ENCODE results near the gene RNASE13. TPM values are rescaled to one million over a fixed set of nuclear protein-coding genes. Genes with fewer than 3 reads are reported as not detected.

RNASE13 gene
- total and polyA plus RNA-seq, 2 experiments from 2014 or later, result not detected

DNA sequence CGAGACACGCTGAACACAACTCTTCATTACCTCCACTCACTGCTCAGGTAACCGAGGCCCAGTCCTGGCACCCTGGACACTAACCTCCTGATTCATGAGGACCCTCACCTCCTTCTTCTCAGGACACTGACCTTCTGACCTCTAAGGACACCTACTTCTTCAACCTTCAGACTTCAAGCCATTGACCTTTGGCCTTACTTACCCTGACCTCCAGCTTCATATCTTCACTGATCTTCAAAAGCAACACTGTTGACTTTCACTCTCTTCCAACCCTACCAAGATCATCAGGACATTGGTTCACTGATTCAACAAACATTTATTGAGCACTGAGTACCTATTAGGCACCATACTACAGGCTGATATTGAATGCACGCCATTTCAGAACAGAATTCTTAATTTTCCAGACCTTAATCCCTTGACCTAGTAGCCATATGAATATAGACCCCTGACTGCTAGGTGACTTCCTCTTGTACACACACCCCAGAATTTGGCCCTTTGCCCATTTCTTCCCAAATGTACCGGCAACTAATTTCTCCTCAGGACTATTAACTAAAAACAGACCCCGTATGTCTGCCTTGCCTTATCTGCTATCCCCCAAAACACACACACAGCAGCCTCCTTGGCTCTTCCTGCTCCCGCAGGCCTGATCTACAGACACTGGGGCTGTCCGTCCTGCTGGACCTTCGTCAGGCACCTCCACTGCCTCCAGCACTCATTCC, 41.3 kb upstream of the RNASE13 start (continued):
- TF ChIP-seq, protein P1, sequence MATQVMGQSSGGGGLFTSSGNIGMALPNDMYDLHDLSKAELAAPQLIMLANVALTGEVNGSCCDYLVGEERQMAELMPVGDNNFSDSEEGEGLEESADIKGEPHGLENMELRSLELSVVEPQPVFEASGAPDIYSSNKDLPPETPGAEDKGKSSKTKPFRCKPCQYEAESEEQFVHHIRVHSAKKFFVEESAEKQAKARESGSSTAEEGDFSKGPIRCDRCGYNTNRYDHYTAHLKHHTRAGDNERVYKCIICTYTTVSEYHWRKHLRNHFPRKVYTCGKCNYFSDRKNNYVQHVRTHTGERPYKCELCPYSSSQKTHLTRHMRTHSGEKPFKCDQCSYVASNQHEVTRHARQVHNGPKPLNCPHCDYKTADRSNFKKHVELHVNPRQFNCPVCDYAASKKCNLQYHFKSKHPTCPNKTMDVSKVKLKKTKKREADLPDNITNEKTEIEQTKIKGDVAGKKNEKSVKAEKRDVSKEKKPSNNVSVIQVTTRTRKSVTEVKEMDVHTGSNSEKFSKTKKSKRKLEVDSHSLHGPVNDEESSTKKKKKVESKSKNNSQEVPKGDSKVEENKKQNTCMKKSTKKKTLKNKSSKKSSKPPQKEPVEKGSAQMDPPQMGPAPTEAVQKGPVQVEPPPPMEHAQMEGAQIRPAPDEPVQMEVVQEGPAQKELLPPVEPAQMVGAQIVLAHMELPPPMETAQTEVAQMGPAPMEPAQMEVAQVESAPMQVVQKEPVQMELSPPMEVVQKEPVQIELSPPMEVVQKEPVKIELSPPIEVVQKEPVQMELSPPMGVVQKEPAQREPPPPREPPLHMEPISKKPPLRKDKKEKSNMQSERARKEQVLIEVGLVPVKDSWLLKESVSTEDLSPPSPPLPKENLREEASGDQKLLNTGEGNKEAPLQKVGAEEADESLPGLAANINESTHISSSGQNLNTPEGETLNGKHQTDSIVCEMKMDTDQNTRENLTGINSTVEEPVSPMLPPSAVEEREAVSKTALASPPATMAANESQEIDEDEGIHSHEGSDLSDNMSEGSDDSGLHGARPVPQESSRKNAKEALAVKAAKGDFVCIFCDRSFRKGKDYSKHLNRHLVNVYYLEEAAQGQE (IDR thresholded peaks at IDR 0.05; ENCODE audit: unreplicated experiment), result no peak

DNA sequence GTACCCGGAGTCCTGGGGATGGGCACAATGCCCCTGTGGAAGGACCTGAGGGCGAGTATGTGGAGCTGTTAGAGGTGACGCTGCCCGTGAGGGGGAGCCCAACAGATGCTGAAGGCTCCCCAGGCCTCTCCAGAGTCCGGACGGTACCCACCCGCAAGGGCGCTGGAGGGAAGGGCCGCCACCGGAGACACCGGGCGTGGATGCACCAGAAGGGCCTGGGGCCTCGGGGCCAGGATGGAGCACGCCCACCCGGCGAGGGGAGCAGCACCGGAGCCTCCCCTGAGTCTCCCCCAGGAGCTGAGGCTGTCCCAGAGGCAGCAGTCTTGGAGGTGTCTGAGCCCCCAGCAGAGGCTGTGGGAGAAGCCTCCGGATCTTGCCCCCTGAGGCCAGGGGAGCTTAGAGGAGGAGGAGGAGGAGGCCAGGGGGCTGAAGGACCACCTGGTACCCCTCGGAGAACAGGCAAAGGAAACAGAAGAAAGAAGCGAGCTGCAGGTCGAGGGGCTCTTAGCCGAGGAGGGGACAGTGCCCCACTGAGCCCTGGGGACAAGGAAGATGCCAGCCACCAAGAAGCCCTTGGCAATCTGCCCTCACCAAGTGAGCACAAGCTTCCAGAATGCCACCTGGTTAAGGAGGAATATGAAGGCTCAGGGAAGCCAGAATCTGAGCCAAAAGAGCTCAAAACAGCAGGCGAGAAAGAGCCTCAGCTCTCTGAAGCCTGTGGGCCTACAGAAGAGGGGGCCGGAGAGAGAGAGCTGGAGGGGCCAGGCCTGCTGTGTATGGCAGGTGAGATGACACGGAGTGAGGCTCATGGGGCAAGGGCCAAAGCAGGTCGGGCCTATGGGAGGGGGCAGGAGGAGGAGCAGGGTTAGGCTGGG, 40.0 kb upstream of the RNASE13 start:
- H3K27me3 Mint-ChIP-seq (ENCODE audit: insufficient read depth, low read depth, poor library complexity), result peaks cover 15% of the 10 kb centered on the region
- Histone ChIP-seq H3F3A (replicated peaks; ENCODE audit: low read depth) (peaks cover 10% of the 10 kb centered on the region), H3K36me3 (ENCODE audit: insufficient read depth) (peaks cover 12% of the 10 kb centered on the region; the same call in 1 of the 2 replicates), H4K20me1 (replicated peaks; ENCODE audit: insufficient read depth) (peaks cover 3% of the 10 kb centered on the region; the same call in 1 of the 2 replicates), H3K9me2 (ENCODE audit: insufficient read depth) (no peaks in the 10 kb centered on the region), H3K27ac (ENCODE audit: low read depth) (no peak overlapping the region), H3K79me2 (replicated peaks; ENCODE audit: insufficient read depth) (peaks cover 6% of the 10 kb centered on the region), H3K4me1 (ENCODE audit: insufficient read depth) (peaks cover 13% of the 10 kb centered on the region), H3K27me3 (ENCODE audit: insufficient read depth) (no peaks in the 10 kb centered on the region), H2AFZ (no peak overlapping the region), H3K4me3 (no peak overlapping the region), H3K4me2 (no peak overlapping the region)
- H3K36me3 Mint-ChIP-seq (ENCODE audit: low read depth), result peaks cover 71% of the 10 kb centered on the region
- H3K9me3 Mint-ChIP-seq, result no peaks in the 10 kb centered on the region; the same call in 1 of the 3 replicates
- ATAC-seq (no peak), DNase-seq (ENCODE audit: low spot score) (no peak)
- H3K4me1 Mint-ChIP-seq, result peaks cover 19% of the 10 kb centered on the region
- no peak overlapping the region for H3K4me3 Mint-ChIP-seq
- no peak overlapping the region for H3K27ac Mint-ChIP-seq
- TF ChIP-seq JUNB (IDR thresholded peaks at IDR 0.05; ENCODE audit: unreplicated experiment) (no peak), ZNF114 (CRISPR knock-in tag; IDR thresholded peaks at IDR 0.05) (no peak), EZH2phosphoT487 (IDR thresholded peaks at IDR 0.05; ENCODE audit: unreplicated experiment) (no peak), STAT1 (IDR thresholded peaks at IDR 0.05; ENCODE audit: unreplicated experiment) (no peak), ZNF331 (CRISPR knock-in tag; IDR thresholded peaks at IDR 0.05; ENCODE audit: low read depth) (no peak), NANOG (IDR thresholded peaks at IDR 0.05; ENCODE audit: borderline replicate concordance) (no peak), CREB1 (CRISPR knock-in tag; IDR thresholded peaks at IDR 0.05; ENCODE audit: low read depth) (no peak), EZH2 (IDR thresholded peaks at IDR 0.05; ENCODE audit: low read depth, unreplicated experiment) (no peak)
- TF ChIP-seq, protein P2, sequence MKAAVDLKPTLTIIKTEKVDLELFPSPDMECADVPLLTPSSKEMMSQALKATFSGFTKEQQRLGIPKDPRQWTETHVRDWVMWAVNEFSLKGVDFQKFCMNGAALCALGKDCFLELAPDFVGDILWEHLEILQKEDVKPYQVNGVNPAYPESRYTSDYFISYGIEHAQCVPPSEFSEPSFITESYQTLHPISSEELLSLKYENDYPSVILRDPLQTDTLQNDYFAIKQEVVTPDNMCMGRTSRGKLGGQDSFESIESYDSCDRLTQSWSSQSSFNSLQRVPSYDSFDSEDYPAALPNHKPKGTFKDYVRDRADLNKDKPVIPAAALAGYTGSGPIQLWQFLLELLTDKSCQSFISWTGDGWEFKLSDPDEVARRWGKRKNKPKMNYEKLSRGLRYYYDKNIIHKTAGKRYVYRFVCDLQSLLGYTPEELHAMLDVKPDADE (IDR thresholded peaks at IDR 0.05), result no peak
- TF ChIP-seq, protein P3, sequence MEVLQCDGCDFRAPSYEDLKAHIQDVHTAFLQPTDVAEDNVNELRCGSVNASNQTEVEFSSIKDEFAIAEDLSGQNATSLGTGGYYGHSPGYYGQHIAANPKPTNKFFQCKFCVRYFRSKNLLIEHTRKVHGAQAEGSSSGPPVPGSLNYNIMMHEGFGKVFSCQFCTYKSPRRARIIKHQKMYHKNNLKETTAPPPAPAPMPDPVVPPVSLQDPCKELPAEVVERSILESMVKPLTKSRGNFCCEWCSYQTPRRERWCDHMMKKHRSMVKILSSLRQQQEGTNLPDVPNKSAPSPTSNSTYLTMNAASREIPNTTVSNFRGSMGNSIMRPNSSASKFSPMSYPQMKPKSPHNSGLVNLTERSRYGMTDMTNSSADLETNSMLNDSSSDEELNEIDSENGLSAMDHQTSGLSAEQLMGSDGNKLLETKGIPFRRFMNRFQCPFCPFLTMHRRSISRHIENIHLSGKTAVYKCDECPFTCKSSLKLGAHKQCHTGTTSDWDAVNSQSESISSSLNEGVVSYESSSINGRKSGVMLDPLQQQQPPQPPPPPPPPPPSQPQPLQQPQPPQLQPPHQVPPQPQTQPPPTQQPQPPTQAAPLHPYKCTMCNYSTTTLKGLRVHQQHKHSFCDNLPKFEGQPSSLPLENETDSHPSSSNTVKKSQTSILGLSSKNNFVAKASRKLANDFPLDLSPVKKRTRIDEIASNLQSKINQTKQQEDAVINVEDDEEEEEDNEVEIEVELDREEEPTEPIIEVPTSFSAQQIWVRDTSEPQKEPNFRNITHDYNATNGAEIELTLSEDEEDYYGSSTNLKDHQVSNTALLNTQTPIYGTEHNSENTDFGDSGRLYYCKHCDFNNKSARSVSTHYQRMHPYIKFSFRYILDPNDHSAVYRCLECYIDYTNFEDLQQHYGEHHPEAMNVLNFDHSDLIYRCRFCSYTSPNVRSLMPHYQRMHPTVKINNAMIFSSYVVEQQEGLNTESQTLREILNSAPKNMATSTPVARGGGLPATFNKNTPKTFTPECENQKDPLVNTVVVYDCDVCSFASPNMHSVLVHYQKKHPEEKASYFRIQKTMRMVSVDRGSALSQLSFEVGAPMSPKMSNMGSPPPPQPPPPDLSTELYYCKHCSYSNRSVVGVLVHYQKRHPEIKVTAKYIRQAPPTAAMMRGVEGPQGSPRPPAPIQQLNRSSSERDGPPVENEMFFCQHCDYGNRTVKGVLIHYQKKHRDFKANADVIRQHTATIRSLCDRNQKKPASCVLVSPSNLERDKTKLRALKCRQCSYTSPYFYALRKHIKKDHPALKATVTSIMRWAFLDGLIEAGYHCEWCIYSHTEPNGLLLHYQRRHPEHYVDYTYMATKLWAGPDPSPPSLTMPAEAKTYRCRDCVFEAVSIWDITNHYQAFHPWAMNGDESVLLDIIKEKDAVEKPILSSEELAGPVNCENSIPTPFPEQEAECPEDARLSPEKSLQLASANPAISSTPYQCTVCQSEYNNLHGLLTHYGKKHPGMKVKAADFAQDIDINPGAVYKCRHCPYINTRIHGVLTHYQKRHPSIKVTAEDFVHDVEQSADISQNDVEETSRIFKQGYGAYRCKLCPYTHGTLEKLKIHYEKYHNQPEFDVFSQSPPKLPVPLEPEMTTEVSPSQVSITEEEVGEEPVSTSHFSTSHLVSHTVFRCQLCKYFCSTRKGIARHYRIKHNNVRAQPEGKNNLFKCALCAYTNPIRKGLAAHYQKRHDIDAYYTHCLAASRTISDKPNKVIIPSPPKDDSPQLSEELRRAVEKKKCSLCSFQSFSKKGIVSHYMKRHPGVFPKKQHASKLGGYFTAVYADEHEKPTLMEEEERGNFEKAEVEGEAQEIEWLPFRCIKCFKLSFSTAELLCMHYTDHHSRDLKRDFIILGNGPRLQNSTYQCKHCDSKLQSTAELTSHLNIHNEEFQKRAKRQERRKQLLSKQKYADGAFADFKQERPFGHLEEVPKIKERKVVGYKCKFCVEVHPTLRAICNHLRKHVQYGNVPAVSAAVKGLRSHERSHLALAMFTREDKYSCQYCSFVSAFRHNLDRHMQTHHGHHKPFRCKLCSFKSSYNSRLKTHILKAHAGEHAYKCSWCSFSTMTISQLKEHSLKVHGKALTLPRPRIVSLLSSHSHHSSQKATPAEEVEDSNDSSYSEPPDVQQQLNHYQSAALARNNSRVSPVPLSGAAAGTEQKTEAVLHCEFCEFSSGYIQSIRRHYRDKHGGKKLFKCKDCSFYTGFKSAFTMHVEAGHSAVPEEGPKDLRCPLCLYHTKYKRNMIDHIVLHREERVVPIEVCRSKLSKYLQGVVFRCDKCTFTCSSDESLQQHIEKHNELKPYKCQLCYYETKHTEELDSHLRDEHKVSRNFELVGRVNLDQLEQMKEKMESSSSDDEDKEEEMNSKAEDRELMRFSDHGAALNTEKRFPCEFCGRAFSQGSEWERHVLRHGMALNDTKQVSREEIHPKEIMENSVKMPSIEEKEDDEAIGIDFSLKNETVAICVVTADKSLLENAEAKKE (CRISPR knock-in tag; IDR thresholded peaks at IDR 0.05), result no peak
